Lower lobe of right lung (tissue), 2 donors: ENCODE measurements around the gene RPL35A. TPM values are rescaled to one million over a fixed set of nuclear protein-coding genes. Genes with fewer than 3 reads are reported as not detected.

Source experiments
- ATAC-seq, 2 donors: fragments of 200-7000 bp; cut with Tn5 transposase; one replicate each; pipeline ENCODE4 v1.9.1; 2020 to 2022; ENCODE audit warnings: mild to moderate bottlenecking in 2 of 2, moderate library complexity in 2 of 2
- DNase-seq: peaks from one replicate; pipeline ENCODE4 v3.0.0-alpha.2; 2020
- H3K27ac ChIP-seq: fragments of 200-600 bp; one replicate; pipeline ENCODE4 v1.8.0; 2022
- H3K27me3 ChIP-seq: fragments of 200-600 bp; one replicate; pipeline ENCODE4 v1.8.0; 2022; ENCODE audit warnings: low read depth
- H3K36me3 ChIP-seq: fragments of 200-600 bp; one replicate; pipeline ENCODE4 v1.8.0; 2022; ENCODE audit warnings: mild to moderate bottlenecking
- H3K4me1 ChIP-seq: fragments of 200-600 bp; one replicate; pipeline ENCODE4 v1.8.0; 2022
- H3K4me3 ChIP-seq: fragments of 200-600 bp; one replicate; pipeline ENCODE4 v1.8.0; 2022; ENCODE audit warnings: mild to moderate bottlenecking
- H3K9me3 ChIP-seq: fragments of 200-600 bp; one replicate; pipeline ENCODE4 v1.8.0; 2022
- CTCF ChIP-seq: fragments of 200-600 bp; IDR thresholded peaks from one replicate; pipeline ENCODE4 v1.8.0; 2022; ENCODE audit warnings: antibody characterized with exemption, mild to moderate bottlenecking
- intact Hi-C: fragments of 100-400 bp; cut with DNase I; formaldehyde crosslinking; loops from one replicate; pipeline ENCODE4 v1.11.0; 2022
- total RNA-seq: library from RNA; stranded (reverse); fragmentation: NEBNext Ultra II Directional; extraction: Animal tissue kit (Norgen Biotek cat#: 25700); gene quantifications from one replicate; pipeline ENCODE4 v1.2.1, GENCODE V29; 2021
- donor health status: DM: no; HTN: yes; CAD: no; lungs with severe emphysema.

The RPL35A gene
- total RNA-seq, 1 donor from 2014 or later = 692 TPM

GRCh38 chr3:197936819-197937384 is 13.1 kb upstream of the RPL35A start:
- no peak for DNase-seq

GRCh38 chr3:197940745-197941384 is 9.1 kb upstream of the RPL35A start:
- intact Hi-C loops = no loop called here
- no peak for ATAC-seq

More at GRCh38 chr3:197936819-197937384, 13.1 kb upstream of the RPL35A start:
- H3K4me1 ChIP-seq = no peaks in the 10 kb centered on the region
- intact Hi-C loops = no loop called here
- H3K27me3 ChIP-seq = no peaks in the 10 kb centered on the region
- no peaks in the 10 kb centered on the region for H3K9me3 ChIP-seq
- H3K36me3 ChIP-seq = peaks cover 14% of the 10 kb centered on the region
- TF ChIP-seq CTCF = no peak
- no peak overlapping the region for H3K4me3 ChIP-seq
- ATAC-seq = no peak
- H3K27ac ChIP-seq = no peak overlapping the region

GRCh38 chr3:197942956-197943556 is 6.9 kb upstream of the RPL35A start:
- DNase-seq (no peak), ATAC-seq (no peak)
- no peak overlapping the region for H3K4me3 ChIP-seq
- peak; percentile 71 for TF ChIP-seq CTCF
- intact Hi-C loops = no loop called here
- H3K9me3 ChIP-seq = no peaks in the 10 kb centered on the region
- H3K4me1 ChIP-seq = no peaks in the 10 kb centered on the region
- H3K36me3 ChIP-seq = no peaks in the 10 kb centered on the region
- no peaks in the 10 kb centered on the region for H3K27me3 ChIP-seq
- H3K27ac ChIP-seq = no peak overlapping the region

More at GRCh38 chr3:197940745-197941384, 9.1 kb upstream of the RPL35A start:
- H3K4me3 ChIP-seq = no peak overlapping the region
- no peaks in the 10 kb centered on the region for H3K27me3 ChIP-seq
- no peaks in the 10 kb centered on the region for H3K4me1 ChIP-seq
- peaks cover 14% of the 10 kb centered on the region for H3K36me3 ChIP-seq
- H3K9me3 ChIP-seq = no peaks in the 10 kb centered on the region
- TF ChIP-seq CTCF = no peak
- DNase-seq = no peak
- H3K27ac ChIP-seq = no peak overlapping the region

GRCh38 chr3:197949191-197949777 is 706 bp upstream of the RPL35A start:
- H3K9me3 ChIP-seq = no peaks in the 10 kb centered on the region
- H3K27ac ChIP-seq = peak overlapping the region; percentile 94
- peaks cover 36% of the 10 kb centered on the region for H3K36me3 ChIP-seq
- ATAC-seq = no peak
- intact Hi-C loops = no loop called here
- no peak for DNase-seq
- no peaks in the 10 kb centered on the region for H3K27me3 ChIP-seq
- TF ChIP-seq CTCF = no peak
- peaks cover 40% of the 10 kb centered on the region for H3K4me1 ChIP-seq
- H3K4me3 ChIP-seq = peak overlapping the region; percentile 87

GRCh38 chr3:197950677-197951061 is 679 bp downstream of the RPL35A start:
- H3K4me1 ChIP-seq = peaks cover 40% of the 10 kb centered on the region
- no peak for DNase-seq
- H3K9me3 ChIP-seq = no peaks in the 10 kb centered on the region
- H3K36me3 ChIP-seq = peaks cover 50% of the 10 kb centered on the region
- H3K27me3 ChIP-seq = no peaks in the 10 kb centered on the region
- no peak for ATAC-seq
- peak overlapping the region; percentile 94 for H3K27ac ChIP-seq
- intact Hi-C loops = no loop called here
- peak overlapping the region; percentile 87 for H3K4me3 ChIP-seq
- TF ChIP-seq CTCF = no peak
